OCI-M1 (cell line): ENCODE measurements around the gene ECE2.

Source experiments
- DNase-seq: peaks from one replicate; lab custom pipeline; 2025; lab: John Stamatoyannopoulos, UW

ECE2 gene

DNA sequence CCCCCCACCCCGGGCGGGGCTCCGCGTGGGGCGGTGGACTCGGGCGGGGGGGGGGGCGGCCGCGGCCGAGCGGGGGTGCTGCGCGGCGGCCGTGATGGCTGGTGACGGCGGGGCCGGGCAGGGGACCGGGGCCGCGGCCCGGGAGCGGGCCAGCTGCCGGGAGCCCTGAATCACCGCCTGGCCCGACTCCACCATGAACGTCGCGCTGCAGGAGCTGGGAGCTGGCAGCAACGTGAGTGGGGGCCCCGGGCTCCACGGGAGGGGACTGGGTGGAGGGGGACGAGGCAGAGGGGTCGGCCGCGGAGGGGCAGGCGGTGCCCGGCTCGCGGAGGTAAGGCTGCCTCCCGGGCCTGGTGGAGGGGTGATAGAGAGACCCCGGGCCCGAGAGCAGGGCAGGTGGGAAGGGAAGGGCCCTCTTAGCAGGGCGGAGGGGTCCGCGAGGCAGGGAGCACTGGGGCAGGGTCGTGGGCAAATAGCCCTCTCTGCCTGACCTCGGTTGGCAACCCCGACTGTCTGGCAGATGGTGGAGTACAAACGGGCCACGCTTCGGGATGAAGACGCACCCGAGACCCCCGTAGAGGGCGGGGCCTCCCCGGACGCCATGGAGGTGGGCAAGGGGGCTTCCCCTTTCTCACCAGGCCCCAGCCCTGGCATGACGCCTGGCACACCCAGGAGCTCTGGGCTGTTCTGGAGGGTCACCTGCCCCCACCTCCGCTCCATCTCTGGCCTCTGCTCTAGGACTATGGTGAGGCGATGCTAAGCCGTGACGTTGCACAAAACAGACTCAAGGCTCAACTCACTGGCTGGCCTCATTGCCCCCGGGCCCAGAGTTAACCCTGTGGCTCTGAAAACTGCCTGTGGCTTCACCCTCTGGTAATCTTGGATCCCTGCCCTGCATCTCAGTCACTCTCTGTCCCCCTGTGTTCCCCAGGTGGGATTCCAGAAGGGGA is at the start of gene ECE2:
Gene ECE2 (plus strand): TSS at position 62 of the 950 bp plus-strand sequence. CDS start 132 bp downstream, at position 194.
- DNase-seq, result no peak

- peak; percentile 32 for DNase-seq
Measured at GRCh38 chr3:184227481-184227935, 48.3 kb upstream of the ECE2 start.

DNA sequence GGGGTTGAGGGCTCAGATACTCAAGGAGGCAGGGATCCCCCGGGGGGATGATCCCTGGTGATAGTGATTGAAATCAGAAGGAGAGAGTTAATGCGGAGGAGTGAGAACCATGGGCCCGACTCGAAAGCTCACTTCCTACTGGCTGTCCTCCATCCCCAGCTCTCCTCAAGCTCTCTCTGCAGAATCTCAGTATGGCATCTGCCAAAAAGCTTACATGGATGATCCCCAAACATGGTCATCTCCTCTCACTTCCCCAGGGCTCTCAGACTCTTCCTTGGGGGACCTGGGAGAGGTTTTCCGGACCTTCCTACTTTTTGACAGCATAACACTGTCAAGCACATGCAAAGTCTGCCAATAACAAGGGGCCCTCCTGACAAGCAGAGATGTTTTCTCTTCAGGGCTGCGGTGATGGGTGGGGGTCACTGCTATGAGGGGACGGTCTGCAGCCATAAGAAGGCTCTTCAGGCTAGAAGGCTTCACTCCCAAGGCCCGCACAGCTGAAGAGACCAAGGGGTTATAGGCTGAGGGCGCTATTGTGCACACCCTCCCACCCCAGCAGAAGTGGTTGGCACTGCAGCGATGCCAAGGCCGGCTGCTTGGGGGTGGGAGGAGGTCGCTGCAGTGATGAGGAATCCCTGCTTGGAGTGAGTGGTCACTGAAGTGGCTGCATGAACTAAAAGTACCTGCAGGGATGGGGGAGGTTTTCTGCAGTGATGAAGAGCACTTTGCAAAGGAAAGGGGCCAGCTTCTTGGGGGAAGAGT is 47.3 kb upstream of the ECE2 start:
- no peak for DNase-seq

- peak; percentile 49 for DNase-seq
Measured at GRCh38 chr3:184229394-184230080, 46.3 kb upstream of the ECE2 start, which contains the start of gene VWA5B2. Gene VWA5B2 (plus strand): TSS chr3:184229585. CDS start chr3:184230529, 944 bp downstream.

GRCh38 chr3:184230081-184230602 is 45.7 kb upstream of the ECE2 start:
- no peak for DNase-seq

DNA sequence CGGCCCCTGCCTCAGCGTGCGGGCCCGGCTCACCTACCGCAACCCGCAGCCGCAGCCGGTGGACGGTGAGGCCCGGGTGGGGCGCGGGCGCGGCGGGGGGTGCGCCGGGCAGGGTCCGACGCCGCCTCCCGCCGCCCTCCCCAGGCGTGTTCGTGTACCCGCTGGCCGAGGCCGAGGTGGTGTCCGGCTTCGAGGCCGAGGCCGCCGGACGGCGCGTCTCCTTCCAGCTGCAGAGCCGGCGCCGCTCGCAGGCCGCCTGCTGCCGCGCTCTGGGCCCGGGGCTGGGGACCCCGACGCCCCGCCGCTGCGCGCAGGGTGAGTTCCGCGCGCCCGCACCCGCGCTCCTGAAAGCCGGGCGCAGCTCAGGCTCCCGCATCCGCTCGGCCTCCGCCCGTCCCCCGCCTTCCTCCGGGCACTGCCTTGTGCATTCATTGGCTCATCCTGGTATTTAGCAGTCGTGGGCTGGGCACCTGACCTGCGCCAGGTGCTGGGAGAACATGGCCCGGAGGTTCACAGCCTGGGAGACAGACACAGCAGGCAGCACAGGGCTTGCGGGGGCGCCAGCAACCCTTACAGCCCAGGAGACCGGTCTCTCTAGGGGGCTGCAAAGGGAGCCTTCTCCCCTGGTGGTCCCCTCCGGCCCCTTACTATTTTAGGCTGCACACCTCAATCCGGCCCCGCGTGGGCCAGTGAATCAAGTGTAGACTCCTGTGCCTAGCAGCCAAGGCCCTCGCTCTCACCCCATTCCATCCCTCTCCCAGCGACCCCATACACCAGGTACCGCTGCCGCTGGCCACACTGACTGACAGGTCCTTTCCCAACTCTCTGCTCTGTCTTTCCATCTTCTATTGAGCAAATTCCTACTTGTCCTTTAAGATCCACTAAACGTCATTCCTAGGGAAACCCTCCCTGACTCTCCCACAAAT is 45.0 kb upstream of the ECE2 start:
- DNase-seq, result no peak

GRCh38 chr3:184231671-184232070 is 44.2 kb upstream of the ECE2 start:
- DNase-seq, result no peak

DNA sequence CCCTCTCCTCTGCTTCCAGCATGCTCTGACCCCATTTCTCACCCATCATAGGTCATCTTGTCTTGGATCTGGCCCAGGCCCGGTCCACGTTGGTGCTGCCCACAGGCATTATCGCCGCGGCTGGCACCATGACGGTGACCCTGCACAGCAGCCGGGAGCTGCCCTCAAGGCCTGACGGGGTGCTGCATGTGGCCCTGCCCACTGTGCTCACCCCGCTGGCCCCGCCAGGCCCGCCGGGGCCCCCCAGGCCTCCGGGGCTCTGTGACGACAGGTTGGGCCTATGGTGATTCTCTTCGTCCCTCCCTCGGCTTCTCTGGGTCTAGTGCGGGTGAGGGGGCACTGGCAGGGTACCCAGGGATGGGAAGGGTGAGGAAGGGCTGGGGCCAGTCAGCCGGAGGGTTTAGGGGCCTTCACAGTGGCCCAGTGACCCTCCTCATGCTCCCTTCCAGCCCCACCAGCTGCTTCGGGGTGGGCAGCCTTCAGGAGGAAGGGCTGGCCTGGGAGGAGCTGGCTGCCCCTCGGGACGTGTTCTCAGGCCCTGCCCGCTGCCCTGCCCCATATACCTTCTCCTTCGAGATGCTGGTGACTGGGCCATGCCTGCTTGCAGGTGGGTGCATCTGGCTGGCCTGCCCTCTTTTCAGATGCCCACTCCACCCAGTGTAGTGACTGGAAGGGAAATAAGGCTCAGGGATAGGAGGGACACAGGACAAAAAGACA is 42.5 kb upstream of the ECE2 start:
- DNase-seq, result no peak

DNA sequence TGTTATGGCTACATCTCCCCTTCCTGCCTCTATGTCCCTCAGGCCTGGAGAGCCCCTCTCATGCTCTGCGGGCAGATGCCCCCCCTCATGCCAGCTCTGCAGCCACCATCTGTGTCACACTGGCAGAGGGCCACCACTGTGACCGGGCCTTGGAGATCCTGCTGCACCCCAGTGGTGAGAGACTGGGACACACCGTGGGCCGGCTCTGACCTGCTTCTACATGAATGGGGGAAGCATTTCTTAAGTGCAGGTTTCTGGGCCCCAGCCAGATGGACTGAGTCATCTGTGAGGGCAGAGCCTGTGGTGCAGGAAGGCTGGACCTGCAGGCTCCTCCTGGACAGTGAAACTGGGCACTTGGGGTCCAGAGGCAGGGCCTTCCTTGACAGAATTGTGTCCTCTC is 41.6 kb upstream of the ECE2 start:
- peak; percentile 63 for DNase-seq

DNA sequence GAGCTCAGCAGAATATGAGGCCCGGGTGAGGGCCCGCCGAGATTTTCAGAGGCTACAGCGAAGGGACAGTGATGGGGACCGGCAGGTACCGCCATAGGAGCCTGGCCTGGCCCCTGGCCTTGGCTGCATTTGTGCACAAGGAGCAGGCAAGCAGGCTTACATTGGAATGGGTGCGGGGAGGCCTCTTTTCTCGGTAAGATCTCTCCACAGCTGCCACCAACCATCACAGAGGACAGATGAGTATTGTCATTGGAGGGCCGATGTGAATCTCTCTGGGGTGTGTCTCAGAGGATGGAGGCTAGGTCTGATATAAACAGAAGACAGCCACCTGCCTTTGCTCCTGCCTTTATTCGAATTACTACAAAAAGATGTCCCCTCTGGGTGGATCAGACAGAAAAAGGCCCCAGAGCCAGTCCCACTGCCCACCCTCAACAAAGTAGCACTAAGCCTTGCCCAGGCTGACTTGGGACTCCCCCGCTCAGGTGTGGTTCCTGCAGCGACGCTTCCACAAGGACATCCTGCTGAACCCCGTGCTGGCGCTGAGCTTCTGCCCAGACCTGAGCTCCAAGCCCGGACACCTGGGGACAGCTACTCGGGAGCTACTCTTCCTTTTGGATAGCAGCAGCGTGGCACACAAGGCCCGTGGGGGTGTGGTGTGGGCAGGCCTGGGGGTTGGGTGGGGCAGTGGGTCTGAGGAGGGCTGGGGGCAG is 41.0 kb upstream of the ECE2 start:
- DNase-seq, result no peak

- DNase-seq, result no peak
Measured at GRCh38 chr3:184235381-184236032, 40.3 kb upstream of the ECE2 start.

- DNase-seq, result no peak
Measured at GRCh38 chr3:184236033-184236410, 39.8 kb upstream of the ECE2 start.

DNA sequence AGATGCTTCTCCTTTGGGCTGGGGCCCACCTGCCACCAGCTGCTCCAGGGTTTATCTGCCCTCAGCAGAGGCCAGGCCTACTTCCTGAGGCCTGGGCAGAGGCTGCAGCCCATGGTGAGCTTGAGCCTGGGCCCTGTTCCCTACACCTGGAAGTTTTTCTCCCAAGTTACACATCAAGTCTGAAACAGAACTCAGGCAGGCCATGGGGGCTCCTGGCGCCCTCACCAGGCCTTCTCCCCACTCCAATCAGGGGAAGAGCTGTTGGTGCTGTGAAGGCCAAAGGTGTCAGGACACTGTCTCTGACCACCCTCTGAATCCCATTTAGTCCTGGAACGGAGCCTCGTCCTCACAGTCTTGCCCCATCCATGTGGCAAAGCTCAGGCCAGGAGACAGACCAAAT is 39.2 kb upstream of the ECE2 start:
- no peak for DNase-seq

DNA sequence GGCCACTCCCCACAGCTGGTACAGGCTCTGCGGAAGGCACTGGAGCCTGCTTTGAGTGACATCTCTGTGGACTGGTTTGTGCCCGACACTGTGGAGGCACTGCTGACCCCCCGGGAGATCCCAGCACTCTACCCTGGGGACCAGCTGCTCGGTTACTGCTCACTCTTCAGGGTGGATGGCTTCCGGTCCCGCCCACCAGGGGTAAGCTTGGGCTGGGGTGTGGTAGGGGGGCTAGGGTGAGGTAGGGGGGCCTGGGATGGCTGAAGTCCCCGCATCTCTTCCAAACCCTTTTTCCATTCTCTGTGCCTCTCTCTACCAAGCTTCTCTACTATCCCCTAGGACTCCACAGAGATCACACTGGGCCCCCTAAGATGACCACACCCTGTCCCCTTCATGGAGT is 38.6 kb upstream of the ECE2 start:
- no peak for DNase-seq

DNA sequence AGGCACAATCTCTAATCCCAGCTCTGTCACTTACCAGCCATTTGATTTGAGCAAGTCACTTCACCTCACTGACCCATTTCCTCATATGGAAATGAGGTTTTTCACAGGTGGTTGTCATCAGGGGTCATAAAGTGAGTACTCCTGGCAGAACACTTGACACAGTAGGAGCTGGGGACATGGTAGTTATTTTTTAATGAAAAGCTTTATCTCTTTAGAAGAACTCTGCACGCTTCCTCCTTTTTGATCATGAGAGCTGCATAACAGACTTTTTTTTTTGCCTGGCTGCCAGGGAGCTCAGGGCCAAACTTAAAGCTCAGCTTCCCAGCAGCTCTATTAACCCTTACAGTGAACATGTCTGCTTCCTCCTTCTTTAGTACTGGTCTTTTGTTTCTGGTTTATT is 38.0 kb upstream of the ECE2 start:
- no peak for DNase-seq

DNA sequence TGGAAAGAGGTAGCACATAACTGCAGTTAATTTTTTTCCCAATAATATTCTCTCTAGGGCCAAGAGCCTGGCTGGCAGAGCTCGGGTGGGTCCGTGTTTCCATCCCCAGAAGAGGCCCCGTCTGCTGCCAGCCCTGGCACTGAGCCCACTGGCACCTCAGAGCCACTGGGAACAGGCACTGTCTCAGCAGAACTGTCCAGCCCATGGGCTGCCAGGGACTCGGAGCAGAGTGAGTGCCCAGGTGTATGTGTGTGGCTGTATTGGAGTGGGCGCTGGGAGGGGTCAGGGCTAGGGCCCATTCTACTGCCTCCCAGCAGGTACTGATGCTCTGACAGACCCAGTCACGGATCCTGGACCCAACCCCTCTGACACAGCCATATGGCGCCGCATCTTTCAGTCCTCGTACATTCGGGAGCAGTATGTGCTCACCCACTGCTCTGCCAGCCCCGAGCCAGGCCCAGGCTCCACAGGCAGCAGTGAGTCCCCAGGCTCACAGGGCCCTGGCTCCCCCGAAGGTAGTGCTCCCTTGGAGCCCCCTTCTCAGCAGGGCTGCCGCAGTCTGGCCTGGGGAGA is 37.5 kb upstream of the ECE2 start:
- DNase-seq, result no peak

- no peak for DNase-seq
Measured at GRCh38 chr3:184239221-184239620, 36.6 kb upstream of the ECE2 start.

DNA sequence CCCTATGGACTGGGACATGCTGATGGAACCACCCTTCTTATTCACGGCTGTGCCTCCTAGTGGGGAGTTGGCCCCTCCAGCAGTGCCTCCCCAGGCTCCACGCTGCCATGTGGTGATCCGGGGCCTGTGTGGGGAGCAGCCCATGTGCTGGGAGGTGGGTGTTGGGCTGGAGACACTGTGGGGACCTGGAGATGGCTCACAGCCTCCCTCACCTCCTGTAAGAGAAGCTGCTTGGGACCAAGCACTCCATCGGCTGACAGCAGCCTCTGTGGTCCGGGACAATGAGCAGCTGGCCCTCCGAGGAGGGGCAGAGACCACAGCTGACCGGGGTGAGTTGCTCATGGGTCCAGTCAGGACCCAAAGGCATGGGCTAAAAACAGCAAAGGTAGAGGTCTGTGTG is 36.1 kb upstream of the ECE2 start:
- DNase-seq, result no peak
